Loucy (cell line): ENCODE data around the gene KCNE5.

ENCODE experiments used
- CTCF ChIP-seq: fragments of 200-600 bp; sonication (generic); conservative IDR thresholded peaks from 2 replicates; pipeline ENCODE4 v1.5.1; 2014; ENCODE audit warnings: mild to moderate bottlenecking, antibody characterized with exemption, low read length
- EZH2phosphoT487 ChIP-seq: fragments of 200-600 bp; IDR thresholded peaks from 2 replicates; pipeline ENCODE4 v1.6.1; 2018; ENCODE audit warnings: antibody characterized with exemption, mild to moderate bottlenecking, moderate library complexity, borderline replicate concordance

DNA sequence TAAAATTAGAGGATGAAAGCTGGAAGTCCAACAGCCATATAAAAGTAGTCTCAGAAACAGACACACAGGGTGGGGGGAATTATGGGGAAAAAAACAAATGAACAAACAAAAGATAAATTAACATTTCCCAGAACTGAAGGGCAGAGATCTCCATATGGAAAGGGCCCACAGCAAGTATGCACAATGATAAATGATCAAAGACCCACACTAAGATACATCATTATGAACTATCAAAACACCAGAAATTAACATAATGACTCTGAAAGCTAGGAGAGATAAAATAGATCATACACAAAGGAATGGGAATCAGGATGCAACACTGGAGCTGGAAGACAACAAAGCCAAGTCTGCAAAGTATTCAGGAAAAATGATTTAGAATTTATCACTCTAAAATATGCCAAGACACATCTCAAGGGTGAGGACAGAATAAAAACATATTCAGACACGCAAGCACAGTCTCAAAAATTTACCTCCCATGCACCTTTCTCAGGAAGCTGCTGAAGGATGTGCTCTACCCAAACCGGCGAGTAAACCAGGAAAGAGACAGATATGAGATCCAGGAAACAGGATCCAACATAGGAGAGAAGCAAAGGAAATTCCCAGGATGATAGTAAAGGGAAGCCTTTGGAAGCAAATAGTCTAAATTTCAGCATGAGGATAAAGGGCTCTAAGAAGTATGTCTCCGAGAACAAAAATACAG is 30.7 kb upstream of the KCNE5 start:
- TF ChIP-seq CTCF (no peak), EZH2phosphoT487 (no peak)
